ENCODE data around the gene GRM1.

GRM1 gene

DNA sequence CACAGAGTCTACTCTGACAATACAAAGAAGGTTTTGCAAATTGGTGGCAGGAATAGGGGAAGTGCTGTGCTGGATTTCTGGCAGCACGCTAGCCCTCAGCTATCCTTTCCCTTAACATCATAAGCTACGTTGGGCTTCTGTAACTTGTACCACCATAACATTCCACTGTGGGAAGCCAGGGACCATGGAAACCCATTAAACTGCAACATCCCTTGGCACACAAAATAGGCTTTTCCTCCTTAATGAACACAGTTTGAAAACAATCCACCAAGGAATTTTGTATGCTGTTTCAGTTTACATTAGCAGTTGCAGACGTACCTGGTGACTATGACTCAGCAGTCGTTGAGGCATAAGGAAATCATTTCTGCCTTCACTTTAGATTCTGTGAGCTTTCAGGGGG lies 310.9 kb downstream of the GRM1 start:
- Histone ChIP-seq H3K36me3 (no peaks in the 10 kb centered on the region), H3K4me3 (no peak overlapping the region)

DNA sequence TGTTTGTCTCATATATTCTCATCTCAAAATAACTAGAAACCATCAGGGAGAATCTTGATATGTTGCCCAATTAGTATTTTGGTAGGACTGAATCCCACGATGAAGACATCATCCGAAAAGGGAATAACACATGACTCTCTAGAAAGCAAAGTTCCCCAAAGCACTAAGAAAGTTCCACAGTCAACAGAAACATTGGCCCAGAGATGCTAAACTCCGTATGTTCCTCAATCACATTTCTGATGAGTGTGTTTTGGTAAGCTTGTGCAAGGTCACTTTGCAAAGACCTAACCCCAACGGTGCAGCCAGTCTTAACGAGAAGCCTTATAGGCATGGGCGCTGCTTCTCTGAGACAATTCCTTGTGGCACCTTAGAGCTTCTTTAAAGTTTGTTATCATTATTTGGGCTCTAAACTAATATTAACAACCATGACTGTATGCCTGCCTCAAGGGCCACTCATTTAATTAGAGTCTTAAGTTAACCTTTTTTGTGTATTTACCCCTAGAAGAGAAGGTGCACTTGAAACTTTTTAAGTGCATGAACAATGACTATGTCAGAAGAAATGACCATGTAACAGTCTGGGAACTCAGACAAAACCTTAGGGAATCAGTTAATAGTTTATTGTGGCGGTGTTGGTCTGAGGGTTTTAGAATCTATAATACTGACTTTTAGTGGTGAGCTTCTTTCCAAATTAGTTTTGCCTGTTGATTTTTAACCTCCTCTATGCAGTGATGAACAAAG lies 312.8 kb downstream of the GRM1 start:
- Histone ChIP-seq H3K4me2 (no peak overlapping the region), H3K4me3 (no peak overlapping the region), H3K27me3 (no peaks in the 10 kb centered on the region), H3K27ac (no peak overlapping the region), H3K9ac (no peak overlapping the region), H3K9me3 (no peaks in the 10 kb centered on the region), H3K4me1 (no peaks in the 10 kb centered on the region), H3K36me3 (no peaks in the 10 kb centered on the region), H4K20me1 (no peaks in the 10 kb centered on the region)
- no peak for TF ChIP-seq Cebpa-rat (IDR thresholded peaks at IDR 0.05)

More for the DNA sequence above, 310.9 kb downstream of the GRM1 start:
- no peak for TF ChIP-seq Cebpa-rat (IDR thresholded peaks at IDR 0.05)
- H4K20me1 ChIP-seq, result no peaks in the 10 kb centered on the region
- H3K9ac ChIP-seq, result no peak overlapping the region
- no peak overlapping the region for H3K27ac ChIP-seq
- no peaks in the 10 kb centered on the region for H3K27me3 ChIP-seq
- no peaks in the 10 kb centered on the region for H3K9me3 ChIP-seq
- no peaks in the 10 kb centered on the region for H3K4me1 ChIP-seq
- no peak overlapping the region for H3K4me2 ChIP-seq

DNA sequence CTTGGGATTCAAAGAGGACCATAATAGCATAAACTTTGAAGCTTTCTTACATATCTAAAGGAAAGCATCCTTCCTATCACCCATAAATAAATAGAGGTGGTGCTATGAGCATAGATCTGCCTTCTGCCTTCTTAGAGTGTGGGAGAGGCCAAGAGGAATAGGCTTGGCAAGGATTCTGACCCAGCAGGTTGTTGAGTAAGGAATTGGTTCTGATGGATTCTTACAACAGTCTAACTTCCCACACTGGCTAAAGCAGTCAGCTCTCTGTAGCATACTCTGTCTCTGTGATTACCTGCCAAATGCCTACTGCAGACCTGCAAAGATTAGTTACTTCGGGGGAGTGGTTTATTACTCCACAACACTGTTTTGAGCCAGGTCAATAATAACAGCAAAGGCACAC lies 316.7 kb downstream of the GRM1 start:
- TF ChIP-seq Cebpa-rat (IDR thresholded peaks at IDR 0.05), result no peak
- H3K27ac ChIP-seq, result no peak overlapping the region
- H3K27me3 ChIP-seq, result no peaks in the 10 kb centered on the region
- H3K4me1 ChIP-seq, result no peaks in the 10 kb centered on the region
- no peaks in the 10 kb centered on the region for H3K9me3 ChIP-seq
- no peak overlapping the region for H3K4me3 ChIP-seq
- H4K20me1 ChIP-seq, result no peaks in the 10 kb centered on the region
- no peaks in the 10 kb centered on the region for H3K36me3 ChIP-seq
- H3K9ac ChIP-seq, result no peak overlapping the region
- H3K4me2 ChIP-seq, result no peak overlapping the region

DNA sequence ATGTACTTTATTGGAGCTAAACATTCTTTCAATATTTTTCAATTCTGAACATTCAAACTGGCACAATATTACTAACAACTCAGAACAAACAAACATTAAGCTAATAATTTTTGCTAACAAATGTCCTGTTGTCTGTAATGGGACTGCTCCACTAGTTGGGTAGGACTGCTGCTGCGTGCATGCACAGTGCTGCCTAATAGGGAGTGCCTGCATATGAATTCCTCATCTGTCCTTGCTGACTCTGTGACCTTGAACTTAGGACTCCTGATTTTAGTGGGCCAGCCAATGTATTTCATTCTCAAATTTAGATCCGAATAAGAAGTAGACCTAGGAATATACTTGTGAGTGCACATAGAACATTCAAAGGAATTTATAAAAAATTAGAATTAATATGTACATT lies 318.2 kb downstream of the GRM1 start:
- H4K20me1 ChIP-seq, result no peaks in the 10 kb centered on the region
- TF ChIP-seq Cebpa-rat (IDR thresholded peaks at IDR 0.05), result no peak
- no peak overlapping the region for H3K9ac ChIP-seq
- no peak overlapping the region for H3K4me2 ChIP-seq
- no peak overlapping the region for H3K27ac ChIP-seq
- no peaks in the 10 kb centered on the region for H3K4me1 ChIP-seq
- no peaks in the 10 kb centered on the region for H3K36me3 ChIP-seq
- no peak overlapping the region for H3K4me3 ChIP-seq
- H3K27me3 ChIP-seq, result no peaks in the 10 kb centered on the region
- H3K9me3 ChIP-seq, result no peaks in the 10 kb centered on the region

GRCh38 chr6:146347690-146348089 lies 318.8 kb downstream of the GRM1 start:
- no peaks in the 10 kb centered on the region for H3K9me3 ChIP-seq
- H4K20me1 ChIP-seq, result no peaks in the 10 kb centered on the region
- no peak overlapping the region for H3K9ac ChIP-seq
- H3K4me2 ChIP-seq, result no peak overlapping the region
- no peaks in the 10 kb centered on the region for H3K27me3 ChIP-seq
- H3K4me3 ChIP-seq, result no peak overlapping the region
- H3K4me1 ChIP-seq, result no peaks in the 10 kb centered on the region
- TF ChIP-seq Cebpa-rat (IDR thresholded peaks at IDR 0.05), result no peak
- no peak overlapping the region for H3K27ac ChIP-seq
- H3K36me3 ChIP-seq, result no peaks in the 10 kb centered on the region

GRCh38 chr6:146351018-146351417 lies 322.2 kb downstream of the GRM1 start:
- Histone ChIP-seq H3K4me2 (no peak overlapping the region), H3K9ac (no peak overlapping the region), H3K27me3 (no peaks in the 10 kb centered on the region), H3K9me3 (no peaks in the 10 kb centered on the region), H3K36me3 (no peaks in the 10 kb centered on the region), H3K27ac (no peak overlapping the region), H3K4me3 (no peak overlapping the region), H3K4me1 (no peaks in the 10 kb centered on the region), H4K20me1 (no peaks in the 10 kb centered on the region)
- TF ChIP-seq Cebpa-rat (IDR thresholded peaks at IDR 0.05), result no peak

GRCh38 chr6:146352163-146352562 lies 323.3 kb downstream of the GRM1 start:
- no peak overlapping the region for H3K9ac ChIP-seq
- no peaks in the 10 kb centered on the region for H3K27me3 ChIP-seq
- no peaks in the 10 kb centered on the region for H3K9me3 ChIP-seq
- no peaks in the 10 kb centered on the region for H3K4me1 ChIP-seq
- H3K36me3 ChIP-seq, result no peaks in the 10 kb centered on the region
- no peak overlapping the region for H3K4me2 ChIP-seq
- TF ChIP-seq Cebpa-rat (IDR thresholded peaks at IDR 0.05), result no peak
- H4K20me1 ChIP-seq, result no peaks in the 10 kb centered on the region
- no peak overlapping the region for H3K4me3 ChIP-seq
- no peak overlapping the region for H3K27ac ChIP-seq

GRCh38 chr6:146354451-146354850 lies 325.6 kb downstream of the GRM1 start:
- H3K4me1 ChIP-seq, result no peaks in the 10 kb centered on the region
- no peaks in the 10 kb centered on the region for H3K36me3 ChIP-seq
- no peak overlapping the region for H3K27ac ChIP-seq
- no peak for TF ChIP-seq Cebpa-rat (IDR thresholded peaks at IDR 0.05)
- H4K20me1 ChIP-seq, result no peaks in the 10 kb centered on the region
- no peaks in the 10 kb centered on the region for H3K9me3 ChIP-seq
- no peak overlapping the region for H3K9ac ChIP-seq
- no peak overlapping the region for H3K4me2 ChIP-seq
- no peaks in the 10 kb centered on the region for H3K27me3 ChIP-seq
- H3K4me3 ChIP-seq, result no peak overlapping the region

DNA sequence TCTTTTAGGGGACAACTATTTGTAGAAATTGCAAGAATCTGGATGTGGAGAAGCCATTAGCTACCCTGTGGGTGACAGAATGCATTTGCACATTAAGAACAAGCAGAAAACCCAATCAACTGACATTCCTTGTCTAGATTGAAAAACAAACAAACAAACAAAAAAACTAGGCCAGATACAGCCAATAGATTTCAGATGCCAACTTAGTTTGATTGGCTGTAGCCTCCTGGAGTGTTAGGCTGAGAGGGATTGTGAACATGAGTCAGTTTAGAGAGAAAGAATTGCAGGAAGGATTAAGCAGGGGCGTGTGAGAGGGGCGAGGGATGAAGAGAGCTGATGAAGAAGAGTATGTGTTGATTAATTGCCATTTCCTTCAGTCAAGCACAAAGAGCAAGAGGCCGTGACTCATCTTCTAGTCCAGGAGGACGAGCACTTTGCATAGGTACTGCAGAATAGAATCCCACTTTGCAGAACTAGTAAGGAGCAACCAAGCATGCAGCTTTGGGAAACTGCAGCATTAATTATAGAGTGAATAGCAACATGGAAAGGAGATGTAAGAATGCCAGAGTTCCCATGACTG lies 326.7 kb downstream of the GRM1 start:
- Histone ChIP-seq H3K36me3 (no peaks in the 10 kb centered on the region), H3K9me3 (no peaks in the 10 kb centered on the region), H3K4me1 (no peaks in the 10 kb centered on the region), H4K20me1 (no peaks in the 10 kb centered on the region), H3K9ac (no peak overlapping the region), H3K4me2 (no peak overlapping the region), H3K27ac (no peak overlapping the region), H3K27me3 (no peaks in the 10 kb centered on the region), H3K4me3 (no peak overlapping the region)
- no peak for TF ChIP-seq Cebpa-rat (IDR thresholded peaks at IDR 0.05)

GRCh38 chr6:146357578-146358430 lies 328.9 kb downstream of the GRM1 start:
- no peak overlapping the region for H3K9ac ChIP-seq
- no peaks in the 10 kb centered on the region for H3K27me3 ChIP-seq
- no peak overlapping the region for H3K27ac ChIP-seq
- no peak overlapping the region for H3K4me3 ChIP-seq
- no peak overlapping the region for H3K4me2 ChIP-seq
- H4K20me1 ChIP-seq, result no peaks in the 10 kb centered on the region
- H3K36me3 ChIP-seq, result no peaks in the 10 kb centered on the region
- TF ChIP-seq Cebpa-rat (IDR thresholded peaks at IDR 0.05), result no peak
- no peaks in the 10 kb centered on the region for H3K9me3 ChIP-seq
- H3K4me1 ChIP-seq, result no peaks in the 10 kb centered on the region
